ENCODE data around the gene SAT2.

Gene SAT2

GRCh38 chr17:7589891-7590691 lies 37.5 kb downstream of the SAT2 start, which contains the start of gene SOX15:
TSS of gene SOX15 (minus strand) at chr17:7590094. CDS start at chr17:7589676, 418 bp downstream.
- no peak for DNase-seq

GRCh38 chr17:7589204-7589868 lies 38.3 kb downstream of the SAT2 start:
- DNase-seq, result peak; percentile 81

- no peak for DNase-seq
Observed at GRCh38 chr17:7588553-7589203, 38.9 kb downstream of the SAT2 start.

GRCh38 chr17:7587420-7588151 lies 40.0 kb downstream of the SAT2 start:
- DNase-seq, result peak; percentile 95

- no peak for DNase-seq
Observed at GRCh38 chr17:7586673-7587419, 40.8 kb downstream of the SAT2 start.

- peak; percentile 98 for DNase-seq
Observed at GRCh38 chr17:7583253-7584109, 44.1 kb downstream of the SAT2 start, which contains the start of gene MPDU1. TSS of gene MPDU1 (plus strand) at chr17:7583852. CDS start at chr17:7583863, 11 bp downstream.

GRCh38 chr17:7582396-7583252 lies 45.0 kb downstream of the SAT2 start:
- DNase-seq, result no peak

- DNase-seq, result no peak
Observed at GRCh38 chr17:7580604-7581575, 46.7 kb downstream of the SAT2 start.

- no peak for DNase-seq
Observed at GRCh38 chr17:7579834-7580603, 47.6 kb downstream of the SAT2 start.

- DNase-seq, result peak; percentile 87
Observed at GRCh38 chr17:7579001-7579833, 48.4 kb downstream of the SAT2 start, which contains the start of gene CD68. TSS of gene CD68 (plus strand) at chr17:7579638. CDS start at chr17:7579678, 40 bp downstream.

GRCh38 chr17:7577327-7578199 lies 50.1 kb downstream of the SAT2 start:
- DNase-seq, result no peak

GRCh38 chr17:7576432-7576937 lies 51.1 kb downstream of the SAT2 start:
- no peak for DNase-seq
